GM19397 (cell line): ENCODE measurements around the gene ACKR3.

ENCODE experiments used
- ATAC-seq: cut with Tn5 transposase; IDR thresholded peaks from one replicate; pipeline ENCODE4 v1.9.1; 2021; ENCODE audit warnings: mild to moderate bottlenecking, moderate library complexity; ENCODE audit not compliant: unreplicated experiment

ACKR3 gene

GRCh38 chr2:236607471-236608187, 38.0 kb downstream of the ACKR3 start:
- ATAC-seq: no peak

- ATAC-seq: no peak
These were observed 38.5 kb downstream of the ACKR3 start for GRCh38 chr2:236608188-236608525.

- no peak for ATAC-seq
These were observed 39.1 kb downstream of the ACKR3 start for GRCh38 chr2:236608710-236609109.

- ATAC-seq: no peak
These were observed 41.6 kb downstream of the ACKR3 start for GRCh38 chr2:236610991-236611821.

- ATAC-seq: no peak
These were observed 43.1 kb downstream of the ACKR3 start for GRCh38 chr2:236612737-236613136.

GRCh38 chr2:236613612-236614011, 44.0 kb downstream of the ACKR3 start:
- ATAC-seq: no peak

- ATAC-seq: no peak
These were observed 44.9 kb downstream of the ACKR3 start for GRCh38 chr2:236614551-236614950.

- ATAC-seq: no peak
These were observed 46.4 kb downstream of the ACKR3 start for GRCh38 chr2:236616031-236616430.

- ATAC-seq: no peak
These were observed 47.0 kb downstream of the ACKR3 start for GRCh38 chr2:236616624-236617023.

GRCh38 chr2:236617221-236617737, 47.7 kb downstream of the ACKR3 start:
- ATAC-seq: no peak

- no peak for ATAC-seq
These were observed 48.2 kb downstream of the ACKR3 start for GRCh38 chr2:236617796-236618195.

GRCh38 chr2:236618370-236618769, 48.7 kb downstream of the ACKR3 start:
- ATAC-seq: no peak

GRCh38 chr2:236619910-236620612, 50.4 kb downstream of the ACKR3 start:
- ATAC-seq: no peak

- no peak for ATAC-seq
These were observed 52.2 kb downstream of the ACKR3 start for GRCh38 chr2:236621786-236622185.

- no peak for ATAC-seq
These were observed 52.6 kb downstream of the ACKR3 start for GRCh38 chr2:236622201-236622600.

- ATAC-seq: no peak
These were observed 53.0 kb downstream of the ACKR3 start for GRCh38 chr2:236622660-236623059.

GRCh38 chr2:236623816-236624215, 54.2 kb downstream of the ACKR3 start:
- no peak for ATAC-seq

GRCh38 chr2:236625156-236625690, 55.6 kb downstream of the ACKR3 start:
- ATAC-seq: no peak

- ATAC-seq: no peak
These were observed 56.9 kb downstream of the ACKR3 start for GRCh38 chr2:236626391-236627150.

- no peak for ATAC-seq
These were observed 57.6 kb downstream of the ACKR3 start for GRCh38 chr2:236627193-236627592.

- ATAC-seq: no peak
These were observed 58.2 kb downstream of the ACKR3 start for GRCh38 chr2:236627841-236628240.
